NCI-H526 (cell line): Measurements from ENCODE around the gene TIMM8A.
A peak's percentile ranks its signal among the peaks of the same experiment; 100 is the strongest.

Experiments
- DNase-seq, 2 experiments: peaks; one replicate each; lab custom pipeline; 2025; lab: John Stamatoyannopoulos, UW

The TIMM8A gene, protein sequence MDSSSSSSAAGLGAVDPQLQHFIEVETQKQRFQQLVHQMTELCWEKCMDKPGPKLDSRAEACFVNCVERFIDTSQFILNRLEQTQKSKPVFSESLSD

DNA sequence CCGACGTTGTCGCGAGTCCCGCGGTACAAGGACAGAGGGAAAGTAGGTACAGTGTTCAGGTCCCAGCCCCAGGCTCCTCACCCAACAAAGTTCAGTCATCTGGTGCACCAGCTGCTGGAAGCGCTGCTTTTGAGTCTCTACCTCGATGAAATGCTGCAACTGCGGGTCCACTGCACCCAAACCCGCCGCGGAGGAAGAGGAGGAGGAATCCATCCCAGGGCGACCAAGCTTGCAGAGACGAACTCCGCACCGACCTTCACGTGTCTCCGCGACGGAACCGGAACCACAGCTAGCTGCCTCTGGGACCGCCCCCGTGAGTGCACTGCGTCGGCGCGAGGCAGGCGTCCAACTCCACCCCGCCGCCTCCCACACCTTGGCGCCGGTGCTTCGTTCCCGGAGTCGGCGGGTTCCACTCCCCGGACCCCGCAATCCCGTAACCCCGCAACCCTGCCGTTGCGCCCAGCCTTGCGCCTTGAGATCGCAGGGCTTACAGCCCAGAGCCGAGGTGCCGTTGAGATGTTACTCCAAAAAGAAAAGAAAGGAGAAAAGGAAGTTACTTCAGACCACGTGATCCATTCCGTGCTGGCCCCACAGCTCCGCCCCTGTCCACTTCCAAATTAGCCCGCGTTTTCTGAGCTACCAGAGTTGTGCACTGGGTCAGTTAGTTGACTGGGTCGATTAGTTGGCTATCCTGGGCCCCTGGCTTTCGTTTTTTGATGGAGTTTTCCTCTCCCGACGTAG is at the start of gene TIMM8A:
Gene TIMM8A (minus strand): TSS at position 291 of the 741 bp plus-strand sequence. CDS start 78 bp downstream, at position 213.
- peak; percentile 58 to 87 for DNase-seq

DNA sequence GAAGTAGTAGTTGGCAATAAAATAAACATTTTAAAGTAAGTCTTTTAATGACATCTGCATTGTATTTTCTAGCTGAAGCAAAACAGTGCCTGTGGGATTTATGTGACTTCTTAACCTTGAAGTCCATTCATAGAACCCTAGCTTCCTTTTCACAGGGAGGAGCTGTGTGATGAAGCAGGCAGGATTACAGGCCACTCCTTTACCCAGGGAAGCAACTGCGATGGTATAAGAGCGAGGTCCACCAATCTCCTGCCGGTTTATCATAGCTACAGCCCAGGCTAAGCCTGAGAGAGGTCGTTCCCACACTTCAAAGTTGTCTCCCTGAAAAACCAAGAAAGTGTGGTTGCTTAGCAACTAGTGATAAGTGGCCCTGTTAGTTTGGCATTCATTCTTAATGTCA is 49.2 kb upstream of the TIMM8A start:
- no peak for DNase-seq

DNA sequence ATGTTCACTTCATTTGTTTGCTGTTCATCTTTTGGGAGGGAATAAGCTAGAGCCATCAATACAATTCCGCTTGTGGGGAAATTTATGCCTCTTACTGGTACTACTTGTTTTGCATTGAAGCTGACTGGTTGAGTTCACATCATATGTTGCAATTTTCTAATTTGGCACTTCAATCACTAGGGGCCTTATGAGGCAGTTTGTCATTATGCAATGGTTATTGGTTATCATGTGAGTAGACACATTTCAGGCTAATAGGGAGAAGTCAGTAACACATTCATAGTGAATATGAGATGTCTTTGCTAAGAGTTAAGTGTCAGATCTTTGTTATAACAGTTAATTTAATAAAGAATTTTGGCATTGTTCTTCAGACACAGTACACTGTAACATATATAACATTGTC is 47.2 kb upstream of the TIMM8A start:
- no peak for DNase-seq

DNA sequence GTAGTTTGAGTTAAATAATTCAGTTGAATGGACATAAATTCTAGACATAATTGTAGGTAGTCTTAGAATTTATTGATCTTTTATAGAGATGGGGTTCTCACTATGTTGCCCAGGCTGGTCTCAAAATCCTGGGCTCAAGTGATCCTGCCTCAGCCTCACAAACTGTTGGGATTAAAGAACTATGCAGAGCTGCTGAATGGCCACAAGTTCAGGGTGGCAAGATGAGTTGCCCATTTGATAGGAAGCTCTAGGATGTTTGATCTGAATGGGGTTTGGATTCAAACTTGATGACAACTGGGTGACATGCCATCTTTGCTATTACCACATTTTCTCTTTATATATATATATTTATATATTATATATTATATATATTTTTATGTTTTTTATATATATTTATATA is 45.8 kb upstream of the TIMM8A start:
- DNase-seq, result no peak

DNA sequence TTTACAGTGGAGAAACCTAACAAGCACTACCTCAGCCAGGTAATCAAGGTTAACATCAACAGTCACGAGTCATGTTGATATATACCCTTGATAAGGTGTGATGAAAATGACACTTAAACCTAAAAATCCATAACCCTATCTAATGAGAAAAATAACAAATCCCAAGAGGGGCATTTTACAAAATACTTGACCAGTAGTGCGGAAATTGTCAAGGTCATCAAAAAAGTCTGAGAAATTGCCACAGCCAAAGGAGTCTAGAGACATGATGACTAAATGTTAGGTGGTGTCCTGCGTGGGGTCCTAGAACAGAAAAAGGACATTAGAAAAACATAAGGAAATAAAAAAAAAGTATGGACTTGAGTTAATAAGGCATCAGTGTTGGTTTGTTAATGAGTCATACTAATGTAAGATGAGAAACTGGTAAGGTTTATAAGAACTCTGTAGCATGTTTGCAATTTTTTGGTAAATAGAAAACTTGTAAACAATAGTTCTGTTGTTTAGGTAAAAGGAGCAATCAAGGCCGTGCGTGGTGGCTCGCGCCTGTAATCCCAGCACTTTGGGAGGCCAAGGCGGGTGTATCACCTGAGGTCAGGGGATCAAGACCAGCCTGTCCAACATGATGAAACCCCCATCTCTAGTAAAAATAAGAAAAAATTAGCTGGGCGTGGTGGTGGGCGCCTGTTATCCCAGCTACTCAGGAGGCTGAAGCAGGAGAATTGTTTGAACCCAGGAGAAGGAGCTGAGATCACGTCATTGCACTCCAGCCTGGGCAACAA is 45.2 kb upstream of the TIMM8A start:
- DNase-seq, result no peak

DNA sequence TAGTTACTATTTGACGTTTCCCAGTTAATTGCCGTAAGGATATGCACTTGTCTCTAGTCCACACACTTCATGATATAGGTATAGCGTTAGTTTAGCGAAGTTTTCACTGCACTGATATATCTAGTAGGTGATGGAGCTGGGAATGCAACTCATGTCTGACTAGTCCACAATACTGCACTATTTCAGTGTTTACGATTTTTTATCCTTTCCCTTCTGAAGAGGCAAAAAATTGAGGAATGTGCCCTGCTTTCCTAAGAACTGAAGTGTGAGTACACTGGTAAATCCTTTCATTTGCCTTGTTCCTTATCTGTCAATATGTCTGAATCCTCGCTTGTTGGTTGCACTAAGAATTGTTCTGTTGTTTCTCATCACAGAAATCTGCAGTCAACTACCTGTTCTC is 43.3 kb upstream of the TIMM8A start:
- no peak for DNase-seq

DNA sequence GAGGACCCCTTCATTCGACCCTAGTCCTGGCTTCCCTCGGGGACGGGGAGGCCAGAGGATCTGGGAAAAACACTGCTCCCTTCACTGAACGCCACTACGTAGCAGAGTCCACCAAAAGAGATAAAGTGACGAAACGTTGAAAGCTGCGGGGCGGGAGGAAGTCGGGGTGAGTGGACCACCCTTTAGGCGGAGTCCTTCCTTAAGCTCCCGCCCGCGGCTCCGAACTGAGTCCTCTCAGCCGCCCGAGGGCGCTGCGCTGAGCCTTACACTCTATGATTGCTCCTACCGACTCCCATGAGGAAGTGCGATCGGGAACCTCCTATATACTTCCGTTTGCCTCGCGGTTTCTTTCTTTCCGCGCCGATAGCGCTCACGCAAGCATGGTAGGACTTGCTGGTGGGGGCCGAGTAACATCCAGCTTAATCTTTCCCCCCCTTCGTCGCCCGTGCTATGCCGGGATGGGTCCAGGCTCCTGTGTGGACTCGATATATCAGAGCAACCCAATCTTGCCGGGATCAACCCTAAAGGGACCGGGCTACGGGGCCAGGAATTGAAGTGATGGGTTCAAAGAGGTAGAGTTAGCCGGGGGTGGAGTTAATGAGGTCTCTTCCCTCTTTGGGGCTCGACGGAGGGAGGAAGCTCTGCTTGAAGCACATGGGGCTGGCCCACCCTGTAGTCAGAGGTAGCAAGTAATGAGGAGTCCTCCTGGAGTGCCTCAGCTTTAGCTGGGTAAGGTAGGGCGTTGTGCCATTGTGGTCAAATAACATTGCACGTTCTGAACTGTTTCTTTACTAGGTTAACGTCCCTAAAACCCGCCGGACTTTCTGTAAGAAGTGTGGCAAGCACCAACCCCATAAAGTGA is 42.4 kb upstream of the TIMM8A start, which contains the start of gene RPL36A:
Gene RPL36A (plus strand): TSS at position 348 of the 862 bp plus-strand sequence. CDS start 33 bp downstream, at position 381.
- peak; percentile 87 to 95 for DNase-seq

DNA sequence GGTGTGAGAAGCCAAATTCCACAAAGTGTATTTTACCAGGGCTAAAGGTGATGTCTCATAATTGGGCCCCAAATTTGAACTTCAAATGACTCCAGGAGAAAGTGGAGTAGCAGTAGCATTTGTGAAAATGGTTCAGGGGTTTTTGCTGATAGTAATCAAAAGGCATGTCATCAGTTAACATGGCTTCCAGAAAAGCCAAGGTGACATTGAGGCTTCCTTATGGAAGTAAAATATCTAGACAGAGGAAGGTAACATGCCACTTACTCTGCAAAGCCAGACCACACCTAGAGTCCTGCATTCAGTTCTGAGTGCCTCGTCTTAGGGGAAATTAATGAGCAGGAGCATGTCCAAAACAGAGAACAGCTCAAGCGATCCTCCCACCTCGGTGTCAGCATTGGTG is 40.1 kb upstream of the TIMM8A start:
- no peak for DNase-seq

DNA sequence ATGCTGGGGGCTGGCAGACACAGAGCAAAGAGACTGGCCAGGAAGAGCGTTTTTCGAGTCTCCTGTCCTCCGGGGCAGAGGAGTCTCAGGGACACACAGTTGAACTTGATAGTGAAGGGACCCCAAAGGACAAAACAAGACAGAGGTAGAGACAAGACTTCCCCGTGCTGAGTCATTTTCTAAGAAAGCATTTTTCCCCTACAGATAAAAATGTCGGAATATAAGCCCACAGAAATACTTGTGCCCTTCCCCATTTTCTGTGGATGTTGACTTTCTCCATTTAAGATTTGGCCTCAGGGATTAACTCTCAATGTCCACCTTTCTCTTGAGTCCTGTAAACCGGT is 38.0 kb upstream of the TIMM8A start:
- DNase-seq, result no peak

DNA sequence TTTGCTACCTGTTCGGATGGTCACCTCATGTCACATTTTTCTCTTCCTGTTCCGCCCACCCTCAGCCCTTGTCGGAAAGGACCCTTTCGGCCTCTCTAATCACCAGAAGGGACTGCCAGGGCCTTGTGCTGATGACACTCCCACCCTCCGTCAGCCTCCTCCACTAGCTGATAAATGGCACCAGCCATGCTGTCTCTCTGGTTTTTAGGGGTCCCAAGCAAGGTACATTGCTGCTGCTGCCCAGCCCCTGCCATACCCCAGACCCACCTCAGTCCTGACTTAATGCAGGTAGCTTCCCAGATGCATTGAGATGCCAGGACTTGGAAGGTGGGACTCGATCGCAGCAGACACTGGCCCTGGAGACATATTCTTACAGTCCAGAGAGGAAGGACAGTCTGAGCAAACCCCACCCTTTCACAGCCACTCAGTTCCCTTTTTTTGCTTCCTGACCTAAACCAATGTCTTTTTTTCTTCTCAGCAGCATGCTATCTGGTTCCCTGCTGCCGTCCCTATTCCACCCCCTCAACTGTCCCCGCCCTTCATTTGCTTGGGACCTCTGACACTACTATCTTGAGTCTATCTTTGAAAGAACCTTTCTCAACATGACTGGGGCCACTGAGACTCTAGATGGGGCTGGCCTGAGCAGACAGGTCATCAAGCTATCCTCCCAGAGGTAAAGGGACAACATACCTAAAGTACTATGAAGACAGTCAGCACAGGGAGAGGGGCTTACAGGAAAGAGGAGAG is 37.4 kb upstream of the TIMM8A start, which contains the start of gene BTK:
Gene BTK (minus strand): TSS at position 397 of the 747 bp plus-strand sequence. CDS start 10,907 bp downstream, outside the sequence.
- no peak for DNase-seq

DNA sequence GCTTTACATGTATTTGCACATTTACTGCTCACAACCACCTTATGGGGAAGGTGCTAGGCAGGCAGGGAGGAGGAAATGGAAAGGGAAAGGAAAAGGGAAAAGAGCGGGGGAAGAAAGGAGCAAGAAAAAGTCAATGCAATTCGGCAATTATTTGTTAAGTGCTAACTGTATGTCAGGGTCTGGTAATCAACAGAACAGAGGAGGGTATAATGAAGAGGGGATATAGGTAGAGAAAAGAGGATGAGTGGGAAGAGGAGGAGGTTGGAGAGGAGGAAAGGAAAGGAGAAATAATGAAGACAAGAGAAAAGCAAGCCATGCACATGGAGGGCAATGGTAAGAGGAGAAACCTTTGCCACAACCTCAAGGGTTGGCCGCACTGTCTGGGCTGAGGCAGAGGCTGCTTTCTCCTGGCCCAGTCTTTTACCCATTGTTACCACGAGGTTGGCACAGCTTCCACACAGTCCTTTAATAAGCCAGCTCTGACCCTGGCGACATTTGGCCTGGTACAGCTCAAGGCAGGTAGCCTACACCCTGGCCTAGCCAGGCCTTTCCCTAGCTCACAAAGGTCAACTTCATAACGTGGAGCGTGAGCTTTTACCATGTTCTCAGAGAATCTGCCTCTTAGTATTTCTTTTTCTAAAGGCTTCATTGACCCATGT is 36.6 kb upstream of the TIMM8A start:
- no peak for DNase-seq

DNA sequence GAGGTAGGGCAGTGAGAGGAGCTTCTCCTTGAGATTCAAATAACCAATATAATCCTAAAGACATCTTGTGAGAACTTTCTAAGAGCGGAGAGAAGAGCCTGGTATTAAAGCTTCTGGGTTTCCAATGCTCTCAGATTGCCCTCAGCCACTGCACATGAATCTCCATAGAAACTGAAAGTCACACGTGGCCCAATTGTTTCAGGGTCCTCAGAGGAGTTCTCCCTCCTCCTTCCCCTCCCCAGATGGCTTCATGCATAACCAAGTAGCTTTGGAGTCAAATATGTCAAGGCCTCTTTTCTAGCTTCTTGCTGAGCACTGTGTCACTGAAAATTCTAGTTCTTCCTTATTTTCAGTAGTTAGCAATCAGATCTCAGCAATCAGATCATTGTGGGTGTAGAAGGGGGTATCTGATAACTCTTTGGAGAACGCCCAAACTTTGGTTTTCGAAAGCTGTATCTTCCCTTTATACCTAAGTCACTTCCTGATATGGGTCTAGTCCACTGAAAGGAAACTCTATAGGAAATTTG is 35.2 kb upstream of the TIMM8A start:
- peak; percentile 12 to 17 for DNase-seq

DNA sequence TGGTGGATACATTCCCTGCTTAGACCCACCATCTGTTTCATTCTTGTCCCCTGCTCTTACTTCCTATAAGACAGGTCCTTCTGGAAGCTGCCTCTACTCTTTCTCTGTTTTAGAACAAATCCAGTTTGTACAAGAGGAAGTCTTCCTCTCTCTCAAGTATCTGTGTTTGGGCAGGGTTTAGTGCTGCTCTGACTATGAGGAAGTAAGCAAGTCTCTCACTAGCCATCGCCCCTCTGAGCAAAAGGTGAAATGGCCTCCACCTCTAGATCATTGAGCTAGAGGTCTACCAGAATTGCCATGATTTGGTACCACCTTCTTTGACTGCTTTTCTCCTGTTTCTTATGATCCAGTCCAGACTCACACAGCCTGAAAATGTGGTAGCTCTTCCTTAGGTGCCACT is 29.0 kb upstream of the TIMM8A start:
- DNase-seq, result no peak

DNA sequence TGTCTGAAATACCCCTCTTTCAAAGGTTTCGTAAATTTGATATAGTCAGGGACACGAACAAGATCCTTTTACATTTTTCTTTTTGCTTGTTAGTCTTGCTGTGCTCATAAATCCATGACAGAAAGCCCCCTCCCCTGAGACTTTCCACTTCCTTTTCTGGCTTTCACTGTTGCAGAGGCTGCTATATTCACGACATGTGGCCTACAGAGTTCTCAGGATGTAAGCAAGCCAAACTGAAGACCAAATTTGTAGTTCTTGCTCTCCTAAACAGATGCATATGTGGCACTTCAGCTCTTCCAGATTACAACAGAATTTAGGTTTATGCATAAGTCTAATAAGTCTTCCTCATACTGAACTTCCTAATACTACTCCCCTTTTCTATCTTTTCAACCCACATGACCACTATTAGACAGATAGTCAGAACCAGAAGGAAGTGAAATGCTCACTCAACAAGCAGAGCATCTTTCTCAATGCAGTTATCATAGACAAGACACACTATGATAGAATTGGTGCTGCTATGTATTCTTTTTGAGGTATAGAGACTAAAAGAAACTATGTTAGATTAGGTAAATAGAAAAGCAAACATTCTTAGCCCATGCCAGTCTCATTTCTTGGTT is 22.5 kb upstream of the TIMM8A start:
- DNase-seq, result no peak

DNA sequence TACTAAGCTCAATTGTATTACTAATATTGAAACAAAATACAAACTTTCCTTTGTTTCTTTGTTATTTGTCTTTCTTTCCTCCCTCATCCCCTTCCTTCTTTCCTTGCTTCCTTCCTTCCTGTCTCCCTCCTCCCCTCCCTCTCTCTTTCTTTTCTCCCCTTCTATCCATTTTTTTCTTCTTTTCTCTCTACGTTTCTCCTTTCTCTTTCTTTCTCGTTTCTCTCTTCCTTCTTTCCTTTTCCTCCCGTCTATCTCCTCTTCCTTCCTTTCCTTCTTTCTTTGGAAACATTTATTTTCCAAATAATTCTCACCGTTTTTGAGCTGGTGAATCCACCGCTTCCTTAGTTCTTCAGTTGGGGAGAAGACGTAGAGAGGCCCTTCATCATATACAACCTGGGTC is 21.1 kb upstream of the TIMM8A start:
- no peak for DNase-seq

DNA sequence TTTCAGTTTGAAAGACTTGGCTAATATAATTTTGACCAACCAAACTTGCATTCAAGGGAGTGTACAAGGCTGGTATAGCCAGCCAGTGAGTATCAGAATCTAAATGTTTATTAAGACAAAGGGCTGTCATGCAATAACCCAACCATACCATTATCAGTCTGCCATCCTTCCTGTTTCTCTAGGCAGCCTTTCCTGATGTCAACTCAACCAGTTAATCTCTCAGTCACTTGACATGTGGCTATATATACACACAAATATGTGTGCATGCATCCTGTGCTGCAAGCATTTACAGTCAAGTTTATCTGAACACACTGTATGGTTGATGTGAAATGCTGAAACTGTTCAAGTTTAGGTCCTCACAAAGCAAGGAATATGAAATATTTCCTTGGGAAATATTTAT is 20.3 kb upstream of the TIMM8A start:
- DNase-seq, result no peak

DNA sequence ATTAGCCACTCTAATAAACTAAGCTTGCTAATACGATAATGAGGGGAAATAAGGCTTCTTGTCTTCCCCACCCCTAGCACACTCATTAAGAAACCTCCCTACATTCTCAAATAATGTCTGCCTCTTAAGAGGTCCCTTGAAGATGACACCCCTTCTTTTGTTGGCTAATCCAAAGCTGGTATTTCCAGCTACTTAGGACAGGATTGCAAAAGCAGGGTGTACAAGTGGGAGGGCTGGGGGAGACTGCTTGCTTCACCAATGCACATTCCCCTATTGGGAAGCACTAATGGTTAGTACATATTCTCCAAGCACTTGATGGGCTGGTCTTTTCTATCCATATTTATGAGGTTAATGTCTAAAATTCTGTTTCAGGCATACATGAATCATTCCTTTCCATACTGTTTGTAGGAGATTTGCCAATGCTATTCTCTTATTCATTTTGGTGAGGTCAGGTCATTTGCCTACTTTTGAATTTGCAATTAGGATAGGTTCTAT is 16.8 kb upstream of the TIMM8A start:
- no peak for DNase-seq

DNA sequence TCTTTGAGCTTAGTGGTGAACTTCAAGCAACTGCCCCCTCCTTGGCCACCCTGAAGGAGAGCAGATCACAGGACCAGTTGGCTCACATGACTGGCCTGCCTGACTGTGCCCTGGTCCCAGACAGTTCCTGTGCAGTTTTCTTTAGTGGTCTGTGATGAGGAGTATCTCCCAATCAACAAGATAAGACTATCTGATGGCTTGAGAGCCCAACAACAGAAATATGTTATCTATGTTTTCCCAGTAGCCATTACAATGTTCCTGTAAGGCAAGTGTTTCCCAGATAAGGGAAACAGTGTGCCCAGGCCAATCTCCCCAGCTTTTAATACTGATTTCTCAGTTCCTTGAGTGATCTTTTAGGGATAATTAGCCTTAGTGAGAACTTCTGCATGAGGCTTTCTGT is 14.2 kb upstream of the TIMM8A start:
- DNase-seq, result no peak

DNA sequence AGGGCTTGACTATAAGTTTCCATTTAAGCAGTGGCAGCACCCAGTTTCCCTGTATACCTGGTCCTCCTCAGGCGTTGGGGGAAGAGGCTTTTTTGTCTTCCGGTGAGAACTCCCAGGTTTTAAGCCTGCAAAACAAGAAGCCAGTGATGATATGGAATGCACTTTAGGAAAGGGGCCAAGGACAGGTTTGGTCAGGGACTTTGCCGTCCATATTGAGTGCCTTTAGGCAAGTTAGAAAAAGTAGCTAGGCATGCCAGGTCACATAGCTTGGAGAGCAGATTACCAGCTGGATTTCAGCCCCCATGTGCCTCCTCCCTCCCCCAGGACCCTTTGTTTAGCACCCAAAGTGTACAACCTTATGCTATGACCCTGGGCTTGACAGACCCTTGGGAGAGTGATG is 13.6 kb upstream of the TIMM8A start:
- DNase-seq, result no peak

DNA sequence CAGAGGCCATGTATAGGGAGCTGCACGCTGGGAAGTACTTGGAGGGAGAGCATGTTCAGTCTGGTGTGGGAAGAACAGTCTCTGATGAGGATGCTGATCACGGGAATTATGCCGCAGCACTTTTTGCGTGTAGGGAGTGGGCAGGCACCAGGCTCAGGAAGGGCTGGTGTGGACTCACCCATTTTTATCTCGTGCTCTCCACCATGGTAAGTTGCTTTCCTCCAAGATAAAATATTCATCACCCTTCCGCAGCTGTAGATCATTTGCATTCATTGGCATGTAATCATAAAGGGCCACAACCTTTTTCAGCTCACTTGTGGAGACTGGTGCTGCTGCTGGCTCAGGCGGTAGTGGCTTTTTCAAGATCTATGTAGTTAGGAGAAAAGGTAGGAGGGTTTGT is 11.8 kb upstream of the TIMM8A start:
- peak; percentile 24 to 51 for DNase-seq
